Measurements from ENCODE around the gene MVB12B. TPM values are rescaled to one million over a fixed set of nuclear protein-coding genes. Genes with fewer than 3 reads are reported as not detected.

MVB12B gene
- total and polyA plus RNA-seq, 2 of the 8 experiments (the other 6 are each of a cell fraction or from before 2014, with no cell fraction given) = 2.6 to 5.0 TPM

- no peak overlapping the region for H4K5ac ChIP-seq (ENCODE audit: insufficient read length, low read depth, low read length)
- no peak overlapping the region for H3K18ac ChIP-seq (ENCODE audit: extremely low read depth, low read length)
- no peak overlapping the region for H2AK5ac ChIP-seq (ENCODE audit: low read depth, low read length)
- H3K79me2 ChIP-seq (ENCODE audit: control insufficient read depth in 1 of 2, insufficient read depth in 2 of 2, low read length in 2 of 2) = no peaks in the 10 kb centered on the region
- no peak overlapping the region for H3K4me3 ChIP-seq (ENCODE audit: extremely low read depth in 1 of 4, insufficient read depth in 2 of 4, low read depth in 3 of 4, low read length in 4 of 4)
- H3K27ac ChIP-seq (ENCODE audit: low read depth, low read length) = no peak overlapping the region
- no peaks in the 10 kb centered on the region for H3K9me3 ChIP-seq (ENCODE audit: insufficient read depth in 2 of 2, low read depth in 1 of 2, low read length in 1 of 2)
- no peak overlapping the region for H3K9ac ChIP-seq (replicated peaks in 1 of 4; ENCODE audit: extremely low read depth in 1 of 4, low read depth in 3 of 4, low read length in 3 of 4)
- no peak overlapping the region for H3K23ac ChIP-seq (ENCODE audit: insufficient read length)
- H4K20me1 ChIP-seq (replicated peaks in 1 of 2; ENCODE audit: control insufficient read depth in 1 of 2, insufficient read depth in 2 of 2, low read length in 2 of 2) = no peaks in the 10 kb centered on the region
- POLR2A ChIA-PET (ENCODE audit: partially characterized antibody) = interaction anchor here (1.4 kb wide), 1 partner anchor 9 kb away, joined by 4 read pairs; no protein-coding TSS in a partner anchor
- CTCF ChIA-PET (ENCODE audit: partially characterized antibody) = interaction anchor here (1.1 to 4.1 kb wide), 2 partner anchors 20 to 39 kb away, joined by 3 to 21 read pairs; no protein-coding TSS in a partner anchor
- no peak for FAIRE-seq
- no peaks in the 10 kb centered on the region; a peak in 2 of 7 replicates for H3K27me3 ChIP-seq (replicated peaks in 1 of 4; ENCODE audit: control insufficient read depth in 3 of 4, extremely low read depth in 1 of 4, insufficient read depth in 3 of 4, low read length in 3 of 4)
- no peak overlapping the region for H3K14ac ChIP-seq (ENCODE audit: insufficient read length)
- no peak overlapping the region for H2BK120ac ChIP-seq (replicated peaks; ENCODE audit: low read depth, low read length)
- H2BK12ac ChIP-seq (ENCODE audit: low read depth, low read length) = 0 out of 2 replicates have a peak overlapping the region, but pooled peaks have one; percentile 27
- no peak overlapping the region for H2BK15ac ChIP-seq (ENCODE audit: low read length)
- H3K79me1 ChIP-seq (ENCODE audit: low read depth, low read length) = no peaks in the 10 kb centered on the region
- H2BK20ac ChIP-seq (ENCODE audit: low read length) = no peak overlapping the region
- no peak overlapping the region for H3K4ac ChIP-seq (replicated peaks; ENCODE audit: insufficient read length, low read depth, low read length)
- H4K91ac ChIP-seq (replicated peaks; ENCODE audit: insufficient read length, low read length) = no peak overlapping the region
- no peaks in the 10 kb centered on the region for H3K23me2 ChIP-seq (ENCODE audit: low read depth, low read length)
- no peak overlapping the region for H2BK5ac ChIP-seq (ENCODE audit: low read depth, low read length)
- no peaks in the 10 kb centered on the region for H3K36me3 ChIP-seq (ENCODE audit: control insufficient read depth in 2 of 4, insufficient read depth in 4 of 4, low read length in 3 of 4)
- WGBS, 2 experiments (ENCODE audit: extremely low coverage in 1 of 2, insufficient coverage in 1 of 2, insufficient read length in 1 of 2, insufficient replicate concordance in 2 of 2, low coverage in 1 of 2, low lambda C conversion rate in 2 of 2, missing lambda C conversion rate in 1 of 2) = 78% methylated on average over 6 of the region's 6 CpGs; no CpG with 5 or more reads in 1 of the 2 experiments
- no peak overlapping the region for H3K4me2 ChIP-seq (ENCODE audit: insufficient read depth in 1 of 2, low read depth in 2 of 2, low read length in 2 of 2)
- H2AFZ ChIP-seq (ENCODE audit: low read length) = no peak overlapping the region
- peaks cover 11 to 16% (median 14%) of the 10 kb centered on the region in 4 experiments for H3K4me1 ChIP-seq (replicated peaks in 1 of 4; ENCODE audit: control insufficient read depth in 3 of 4, insufficient read depth in 4 of 4, low read length in 3 of 4)
- no peak for DNase-seq (ENCODE audit: low read depth in 1 of 2, low spot score in 2 of 2)
- no peak overlapping the region for H3K56ac ChIP-seq (replicated peaks; ENCODE audit: insufficient read length, low read depth, low read length)
- H4K8ac ChIP-seq (ENCODE audit: extremely low read depth, insufficient read depth, low read length) = no peak overlapping the region
- TF ChIP-seq HDAC2 (IDR thresholded peaks at IDR 0.05; ENCODE audit: borderline replicate concordance in 1 of 2, low read depth in 2 of 2, low read length in 2 of 2) = no peak
- no peak for TF ChIP-seq EP300 (IDR thresholded peaks at IDR 0.05; ENCODE audit: borderline replicate concordance in 1 of 2, low read depth in 2 of 2, low read length in 2 of 2)
- TF ChIP-seq SRF (IDR thresholded peaks at IDR 0.05; ENCODE audit: low read depth, low read length) = no peak
- no peak for TF ChIP-seq BRCA1 (IDR thresholded peaks at IDR 0.05; ENCODE audit: low read depth, low read length)
- no peak for TF ChIP-seq CTCF (IDR thresholded peaks at IDR 0.05; ENCODE audit: control extremely low read depth in 1 of 3, insufficient read depth in 1 of 3, low read depth in 1 of 3, low read length in 3 of 3)
- no peak for TF ChIP-seq SUZ12 (IDR thresholded peaks at IDR 0.05; ENCODE audit: low read length)
- no peak for TF ChIP-seq RNF2 (IDR thresholded peaks at IDR 0.05; ENCODE audit: borderline replicate concordance, low read depth, low read length, missing control alignments, poor library complexity, severe bottlenecking)
- no peak for TF ChIP-seq ZNF274 (IDR thresholded peaks at IDR 0.05; ENCODE audit: borderline replicate concordance, extremely low read depth, low read length)
- no peak for TF ChIP-seq SIN3A (conservative IDR thresholded peaks at IDR 0.05 in 1 of 2, IDR thresholded peaks at IDR 0.05 in 1 of 2; ENCODE audit: low read depth in 1 of 2, low read length in 2 of 2)
Measured at GRCh38 chr9:126418608-126419007, 92.0 kb downstream of the MVB12B start.
